Sigmoid colon (tissue), 7 donors: ENCODE results near the gene CBARP. TPM values are rescaled to one million over a fixed set of nuclear protein-coding genes. Genes with fewer than 3 reads are reported as not detected.

Experiments
- DNase-seq: peaks from one replicate; pipeline ENCODE4 v3.0.0-alpha.2; 2019
- H3K27ac ChIP-seq, 4 donors: fragments of 200-600 bp; sonication (generic); one replicate each; pipeline ENCODE4 v1.5.1; 2016 to 2019; ENCODE audit warnings: mild to moderate bottlenecking in 1 of 4
- H3K27me3 ChIP-seq, 3 donors: fragments of 200-600 bp; sonication (generic); one replicate each; pipeline ENCODE4 v1.5.1; 2019; ENCODE audit warnings: mild to moderate bottlenecking in 1 of 3
- H3K36me3 ChIP-seq, 4 donors: fragments of 200-600 bp; sonication (generic); one replicate each; pipeline ENCODE4 v1.5.1; 2016 to 2019
- H3K4me1 ChIP-seq, 4 donors: fragments of 200-600 bp; sonication (generic); one replicate each; pipeline ENCODE4 v1.5.1; 2017 to 2019
- H3K4me3 ChIP-seq, 4 donors: fragments of 200-600 bp; sonication (generic); one replicate each; pipeline ENCODE4 v1.5.1; 2017 to 2019; ENCODE audit warnings: mild to moderate bottlenecking in 2 of 4, moderate library complexity in 1 of 4
- H3K9me3 ChIP-seq, 4 donors: fragments of 200-600 bp in 3 of 4; sonication (generic) in 3 of 4; one replicate each; pipeline versions ENCODE4 v1.5.1 to v1.6.1; 2013 to 2019
- CTCF ChIP-seq, 4 experiments: fragments of 450-650 bp in 3 of 4; fragments of 200-600 bp in 1 of 4; IDR thresholded peaks; one replicate each; pipeline ENCODE4 v1.5.1; 2016 to 2019; ENCODE audit warnings: antibody characterized with exemption in 4 of 4, mild to moderate bottlenecking in 3 of 4, moderate library complexity in 2 of 4
- EP300 ChIP-seq, 4 donors: sonication (generic); formaldehyde crosslinking; IDR thresholded peaks; one replicate each; pipeline ENCODE4 v1.6.1; 2017; ENCODE audit warnings: antibody characterized with exemption in 4 of 4
- POLR2A ChIP-seq, 2 donors: fragments of 450-650 bp; IDR thresholded peaks; one replicate each; pipeline ENCODE4 v1.6.1; 2016; ENCODE audit warnings: antibody characterized with exemption in 2 of 2, mild to moderate bottlenecking in 2 of 2, moderate library complexity in 2 of 2
- POLR2AphosphoS5 ChIP-seq, 4 donors: sonication (generic); formaldehyde crosslinking; IDR thresholded peaks; one replicate each; pipeline ENCODE4 v1.6.1; 2017; ENCODE audit warnings: antibody characterized with exemption in 4 of 4
- WGBS, 2 donors: extraction: QIAGEN DNeasy Blood & Tissue Kit; methylation state at CpG; one replicate each; pipeline ENCODE4 v1.1.7; 2013; 5-methylcytosine and 5-hydroxymethylcytosine counted together
- intact Hi-C: fragments of 100-400 bp; cut with DNase I; formaldehyde crosslinking; loops from one replicate; pipeline ENCODE4 v1.15.1; 2023
- polyA plus RNA-seq, 3 donors: library from polyadenylated mRNA; stranded (reverse); fragments of 200-250 nt; gene quantifications; one replicate each; pipeline ENCODE4 v1.2.3, GENCODE V29; 2013
- total RNA-seq, 4 donors: library from RNA; depleted of rRNA; stranded (reverse); fragments of >200 nt; gene quantifications; one replicate each; pipeline ENCODE4 v1.1.0, GENCODE V29; 2016
- donor health status: healthy with polysubstance abuse.
- donor health status: Bipolar disorder and iron deficiency.
- donor health status: healthy.

CBARP gene
- total and polyA plus RNA-seq, 7 donors = 0.36 to 0.82 (median 0.59) TPM; not detected in 3

- intact Hi-C loops = loop anchor here (1.0 to 10.0 kb wide), 2 partner anchors 23 to 693 kb away; partner anchors contain the start of gene BSG
- TF ChIP-seq POLR2AphosphoS5 (IDR thresholded peaks at IDR 0.05) (peak in 1 of 4 donors; percentile 32), CTCF (IDR thresholded peaks at IDR 0.05) (no peak), EP300 (IDR thresholded peaks at IDR 0.05) (peak in 1 of 4 donors; percentile 14)
- Histone ChIP-seq H3K4me1 (peaks cover 0 to 73% (median 69%) of the 10 kb centered on the region in 4 donors), H3K27me3 (no peaks in the 10 kb centered on the region), H3K4me3 (peak overlapping the region in 1 of 4 donors; percentile 53), H3K36me3 (peaks cover 15 to 19% (median 17%) of the 10 kb centered on the region in 4 donors), H3K9me3 (no peaks in the 10 kb centered on the region), H3K27ac (peak overlapping the region; percentile 94 to 100 (median 97))
- 24 to 28% methylated on average over 35 of the region's 35 CpGs for WGBS, 2 donors
- peak; percentile 80 for DNase-seq
These were observed 29.8 kb upstream of the CBARP start for GRCh38 chr19:1267477-1268225.

- no peaks in the 10 kb centered on the region for H3K27me3 ChIP-seq
- peaks cover 0 to 73% (median 69%) of the 10 kb centered on the region in 4 donors for H3K4me1 ChIP-seq
- DNase-seq = peak; percentile 88
- peak overlapping the region; percentile 88 to 96 (median 94) for H3K27ac ChIP-seq
- H3K4me3 ChIP-seq = peak overlapping the region; percentile 28 to 63 (median 50)
- WGBS, 2 donors = 0 to 1% methylated on average over 59 of the region's 59 CpGs
- H3K9me3 ChIP-seq = no peaks in the 10 kb centered on the region
- TF ChIP-seq CTCF (IDR thresholded peaks at IDR 0.05) (peak; percentile 93 to 98 (median 95)), POLR2A (IDR thresholded peaks at IDR 0.05) (no peak), POLR2AphosphoS5 (IDR thresholded peaks at IDR 0.05) (peak in 2 of 4 donors; percentile 28 to 38)
- H3K36me3 ChIP-seq = peaks cover 10 to 13% (median 12%) of the 10 kb centered on the region in 4 donors
- intact Hi-C loops = loop anchor here (1.0 to 10.0 kb wide), 3 partner anchors 18 to 692 kb away; partner anchors contain the start of gene BSG
These were observed 29.2 kb upstream of the CBARP start for GRCh38 chr19:1266916-1267476.

- TF ChIP-seq CTCF (IDR thresholded peaks at IDR 0.05) (no peak), POLR2AphosphoS5 (IDR thresholded peaks at IDR 0.05) (peak in 2 of 4 donors; percentile 30 to 74)
- Histone ChIP-seq H3K4me1 (peaks cover 0 to 73% (median 69%) of the 10 kb centered on the region in 4 donors), H3K36me3 (peaks cover 3 to 6% (median 6%) of the 10 kb centered on the region in 4 donors), H3K27ac (peak overlapping the region; percentile 88 to 96 (median 94)), H3K4me3 (peak overlapping the region; percentile 28 to 63 (median 50)), H3K9me3 (no peaks in the 10 kb centered on the region), H3K27me3 (no peaks in the 10 kb centered on the region)
- peak; percentile 94 for DNase-seq
- intact Hi-C loops = loop anchor here (1.0 to 10.0 kb wide), 2 partner anchors 17 to 692 kb away; partner anchors contain the start of gene BSG
- 1 to 2% methylated on average over 84 of the region's 84 CpGs for WGBS, 2 donors
These were observed 28.5 kb upstream of the CBARP start for GRCh38 chr19:1266129-1266915.

GRCh38 chr19:1265615-1266128 is 27.9 kb upstream of the CBARP start:
- H3K36me3 ChIP-seq = no peaks in the 10 kb centered on the region
- peak overlapping the region in 3 of 4 donors; percentile 48 to 63 (median 53) for H3K4me3 ChIP-seq

More at GRCh38 chr19:1265615-1266128, 27.9 kb upstream of the CBARP start:
- peak overlapping the region; percentile 88 to 96 (median 94) for H3K27ac ChIP-seq
- peaks cover 0 to 69% (median 66%) of the 10 kb centered on the region in 4 donors for H3K4me1 ChIP-seq
- DNase-seq = peak; percentile 92
- no peaks in the 10 kb centered on the region for H3K9me3 ChIP-seq
- TF ChIP-seq CTCF (IDR thresholded peaks at IDR 0.05) (no peak), POLR2A (IDR thresholded peaks at IDR 0.05) (no peak), POLR2AphosphoS5 (IDR thresholded peaks at IDR 0.05) (peak in 2 of 4 donors; percentile 23 to 31), EP300 (IDR thresholded peaks at IDR 0.05) (peak in 1 of 4 donors; percentile 7)
- intact Hi-C loops = loop anchor here (1.0 to 10.0 kb wide), 2 partner anchors 16 to 691 kb away; partner anchors contain the start of gene BSG
- no peaks in the 10 kb centered on the region for H3K27me3 ChIP-seq
- 13 to 25% methylated on average over 28 of the region's 28 CpGs for WGBS, 2 donors
